Gastroesophageal sphincter (tissue), 4 donors: Measurements from ENCODE around the gene PIK3R1. TPM values are rescaled to one million over a fixed set of nuclear protein-coding genes. Genes with fewer than 3 reads are reported as not detected.
"Not testable (repeated sequence)": the region's sequence is repeated elsewhere in the genome, so short reads cannot be mapped to it uniquely, and the experiment has no call there.

Source experiments
- ATAC-seq: fragments of 150-250 bp; one replicate; pipeline ENCODE4 v1.9.1; 2016; ENCODE audit warnings: mild to moderate bottlenecking, moderate library complexity
- H3K27ac ChIP-seq, 4 donors: fragments of 200-600 bp; sonication (generic) in 3 of 4; 1 replicate in 3 of 4; 2 replicates in 1 of 4; pipeline ENCODE4 v1.5.1; 2016 to 2019
- H3K27me3 ChIP-seq: fragments of 200-600 bp; sonication (generic); one replicate; pipeline ENCODE4 v1.5.1; 2019
- H3K36me3 ChIP-seq, 2 donors: fragments of 200-600 bp; sonication (generic); one replicate each; pipeline ENCODE4 v1.5.1; 2019; ENCODE audit warnings: control low read depth in 1 of 2
- H3K4me1 ChIP-seq, 3 donors: fragments of 200-600 bp; sonication (generic); 1 replicate in 2 of 3; 2 replicates in 1 of 3; pipeline ENCODE4 v1.5.1; 2016 to 2019; ENCODE audit warnings: control low read depth in 2 of 3
- H3K4me3 ChIP-seq, 2 donors: fragments of 200-600 bp; sonication (generic); one replicate each; pipeline ENCODE4 v1.5.1; 2019; ENCODE audit warnings: mild to moderate bottlenecking in 1 of 2, moderate library complexity in 1 of 2
- H3K9me3 ChIP-seq, 3 donors: fragments of 200-600 bp; sonication (generic); one replicate each; pipeline ENCODE4 v1.5.1; 2017 to 2019; ENCODE audit warnings: control low read depth in 2 of 3
- CTCF ChIP-seq, 4 experiments: fragments of 200-600 bp in 2 of 4; fragments of 450-650 bp in 2 of 4; sonication (generic) in 1 of 4; IDR thresholded peaks; one replicate each; pipeline ENCODE4 v1.5.1; 2017 to 2019; ENCODE audit warnings: antibody characterized with exemption in 4 of 4, mild to moderate bottlenecking in 2 of 4, moderate library complexity in 2 of 4
- EP300 ChIP-seq: sonication (generic); formaldehyde crosslinking; IDR thresholded peaks from one replicate; pipeline ENCODE4 v1.6.1; 2017; ENCODE audit warnings: antibody characterized with exemption, mild to moderate bottlenecking
- POLR2A ChIP-seq, 2 donors: fragments of 450-650 bp; IDR thresholded peaks; one replicate each; pipeline ENCODE4 v1.6.1; 2017; ENCODE audit warnings: antibody characterized with exemption in 2 of 2, mild to moderate bottlenecking in 2 of 2, moderate library complexity in 1 of 2
- POLR2AphosphoS5 ChIP-seq: sonication (generic); formaldehyde crosslinking; IDR thresholded peaks from one replicate; pipeline ENCODE4 v1.6.1; 2017; ENCODE audit warnings: antibody characterized with exemption
- WGBS, 2 donors: methylation state at CpG; one replicate each; pipeline ENCODE4 v1.1.5; 2018; ENCODE audit warnings: low coverage in 1 of 2; 5-methylcytosine and 5-hydroxymethylcytosine counted together
- total RNA-seq, 4 donors: library from RNA; depleted of rRNA; stranded (reverse); fragments of >200 nt; gene quantifications; one replicate each; pipeline ENCODE4 v1.1.0, GENCODE V29; 2016

The PIK3R1 gene
- total RNA-seq, 4 donors from 2014 or later: 188 to 403 (median 312) TPM

GRCh38 chr5:68232277-68232676 is 16.7 kb downstream of the PIK3R1 start:
- TF ChIP-seq EP300 (no peak), POLR2A (IDR thresholded peaks at IDR 0.05) (no peak), POLR2AphosphoS5 (no peak)
- Histone ChIP-seq H3K27ac (peak overlapping the region in 3 of 4 donors; percentile 15 to 39 (median 20)), H3K9me3 (no peaks in the 10 kb centered on the region), H3K4me3 (peak overlapping the region; percentile 7 to 17), H3K4me1 (peaks cover 47 to 100% (median 69%) of the 10 kb centered on the region in 3 donors), H3K27me3 (no peaks in the 10 kb centered on the region), H3K36me3 (peaks cover 0 to 42% of the 10 kb centered on the region in 2 donors)
- WGBS, 2 donors: 55 to 58% methylated on average over 3 of the region's 4 CpGs
- no peak for ATAC-seq

- Histone ChIP-seq H3K27me3 (no peaks in the 10 kb centered on the region), H3K4me1 (peaks cover 53 to 100% (median 70%) of the 10 kb centered on the region in 3 donors), H3K36me3 (peaks cover 0 to 34% of the 10 kb centered on the region in 2 donors), H3K27ac (peak overlapping the region in 1 of 4 donors; percentile 39), H3K9me3 (no peaks in the 10 kb centered on the region), H3K4me3 (peak overlapping the region; percentile 14 to 17)
- peak; percentile 11 for ATAC-seq
- WGBS, 2 donors: 55 to 80% methylated on average over 1 of the region's 1 CpG
- TF ChIP-seq CTCF (IDR thresholded peaks at IDR 0.05) (no peak), POLR2AphosphoS5 (no peak), EP300 (no peak), POLR2A (IDR thresholded peaks at IDR 0.05) (no peak)
Observed at GRCh38 chr5:68233075-68233474, 17.5 kb downstream of the PIK3R1 start.

- not testable (repeated sequence) for H3K9me3 ChIP-seq, H3K4me3 ChIP-seq, H3K27me3 ChIP-seq, H3K27ac ChIP-seq, ATAC-seq
- WGBS, 2 donors: 94% methylated on average over 2 of the region's 2 CpGs; no CpG with 5 or more reads in 1 of the 2 donors
- Histone ChIP-seq H3K36me3 (peaks cover 0 to 15% of the 10 kb centered on the region in 2 donors), H3K4me1 (peaks cover 43 to 100% (median 60%) of the 10 kb centered on the region in 3 donors)
Observed at GRCh38 chr5:68235229-68235628, 19.7 kb downstream of the PIK3R1 start.

GRCh38 chr5:68237715-68238114 is 22.2 kb downstream of the PIK3R1 start:
- Histone ChIP-seq H3K9me3 (no peaks in the 10 kb centered on the region), H3K27me3 (no peaks in the 10 kb centered on the region), H3K4me3 (peak overlapping the region in 1 of 2 donors; percentile 22), H3K27ac (peak overlapping the region; percentile 5 to 67 (median 54)), H3K4me1 (peaks cover 40 to 100% (median 52%) of the 10 kb centered on the region in 3 donors), H3K36me3 (peaks cover 0 to 11% of the 10 kb centered on the region in 2 donors)
- TF ChIP-seq POLR2AphosphoS5: no peak
- no peak for TF ChIP-seq POLR2A (IDR thresholded peaks at IDR 0.05)
- no peak for TF ChIP-seq CTCF (IDR thresholded peaks at IDR 0.05)
- no peak for TF ChIP-seq EP300
- no peak for ATAC-seq
- 47 to 88% methylated on average over 1 to 2 of the region's 2 CpGs for WGBS, 2 donors

GRCh38 chr5:68239487-68239886 is 23.9 kb downstream of the PIK3R1 start:
- Histone ChIP-seq H3K27me3 (no peaks in the 10 kb centered on the region), H3K27ac (peak overlapping the region; percentile 51 to 72 (median 67)), H3K4me1 (peaks cover 36 to 100% (median 49%) of the 10 kb centered on the region in 3 donors), H3K9me3 (no peaks in the 10 kb centered on the region), H3K36me3 (peaks cover 0 to 11% of the 10 kb centered on the region in 2 donors), H3K4me3 (peak overlapping the region; percentile 30 to 34)
- 4 to 11% methylated on average over 4 to 7 of the region's 7 CpGs for WGBS, 2 donors
- TF ChIP-seq POLR2A (IDR thresholded peaks at IDR 0.05) (no peak), POLR2AphosphoS5 (peak; percentile 31)
- ATAC-seq: peak; percentile 83

- TF ChIP-seq CTCF (IDR thresholded peaks at IDR 0.05): no peak
- TF ChIP-seq POLR2AphosphoS5: no peak
- TF ChIP-seq POLR2A (IDR thresholded peaks at IDR 0.05): no peak
- TF ChIP-seq EP300: no peak
- peak overlapping the region in 1 of 2 donors; percentile 30 for H3K4me3 ChIP-seq
- ATAC-seq: no peak
- H3K4me1 ChIP-seq: peaks cover 38 to 100% (median 44%) of the 10 kb centered on the region in 3 donors
- peak overlapping the region; percentile 45 to 67 (median 59) for H3K27ac ChIP-seq
- peaks cover 0 to 11% of the 10 kb centered on the region in 2 donors for H3K36me3 ChIP-seq
- H3K9me3 ChIP-seq: no peaks in the 10 kb centered on the region
- no peaks in the 10 kb centered on the region for H3K27me3 ChIP-seq
Observed at GRCh38 chr5:68240202-68240601, 24.6 kb downstream of the PIK3R1 start.
